HepG2 (cell line): Measurements from ENCODE around the gene HMMR. TPM values are rescaled to one million over a fixed set of nuclear protein-coding genes. Genes with fewer than 3 reads are reported as not detected.

Source experiments
- CCAR2 ChIP-seq: fragments of 200-400 bp; formaldehyde crosslinking; optimal IDR thresholded peaks from 2 replicates; pipeline ENCODE3; 2018; ENCODE audit warnings: low read depth, mild to moderate bottlenecking, low read length, moderate library complexity
- EZH2 ChIP-seq: conservative IDR thresholded peaks from 2 replicates; pipeline ENCODE4 v1.6.1; 2012; ENCODE audit warnings: mild to moderate bottlenecking, low read depth, low read length, moderate library complexity
- JUND ChIP-seq: sonication (generic); formaldehyde crosslinking; IDR thresholded peaks from 2 replicates; pipeline ENCODE4 v1.8.0; 2022; ENCODE audit warnings: mild to moderate bottlenecking, missing genetic modification reagents
- MIER2 ChIP-seq: IDR thresholded peaks from 2 replicates; pipeline ENCODE4 v1.6.1; 2016; ENCODE audit warnings: missing biosample characterization, missing genetic modification reagents
- RELA ChIP-seq: sonication (generic); formaldehyde crosslinking; IDR thresholded peaks from 2 replicates; pipeline ENCODE4 v1.4.0; 2020; ENCODE audit warnings: missing genetic modification reagents
- SIN3B ChIP-seq: fragments of 150-350 bp; IDR thresholded peaks from 2 replicates; pipeline ENCODE4 v1.6.1; 2014; ENCODE audit warnings: low read length
- SNRNP70 ChIP-seq: fragments of 200-400 bp; formaldehyde crosslinking; IDR thresholded peaks from 2 replicates; pipeline ENCODE4 v1.6.1; 2017; ENCODE audit warnings: mild to moderate bottlenecking, low read depth, low read length, moderate library complexity
- SRF ChIP-seq: IDR thresholded peaks from 2 replicates; pipeline ENCODE4 v1.6.1; 2011; ENCODE audit warnings: mild to moderate bottlenecking, low read depth, low read length, moderate library complexity
- SRSF4 ChIP-seq: fragments of 200-400 bp; formaldehyde crosslinking; IDR thresholded peaks from one replicate; pipeline ENCODE4 v1.6.1; 2018; ENCODE audit warnings: mild to moderate bottlenecking, low read depth, low read length, moderate library complexity; ENCODE audit not compliant: poor library complexity, severe bottlenecking
- STAG1 ChIP-seq: sonication (generic); formaldehyde crosslinking; IDR thresholded peaks from 2 replicates; pipeline ENCODE4 v1.4.0; 2020; ENCODE audit warnings: missing genetic modification reagents
- TMF1 ChIP-seq: sonication (generic); formaldehyde crosslinking; IDR thresholded peaks from 2 replicates; pipeline ENCODE4 v1.8.1; 2022; ENCODE audit warnings: low read depth, missing genetic modification reagents
- ZMAT3 ChIP-seq: sonication (generic); formaldehyde crosslinking; conservative IDR thresholded peaks from 2 replicates; pipeline ENCODE4 v1.7.0; 2021; ENCODE audit warnings: missing genetic modification reagents
- ZNF263 ChIP-seq: sonication (generic); formaldehyde crosslinking; IDR thresholded peaks from 2 replicates; pipeline ENCODE4 v1.4.0; 2020; ENCODE audit warnings: missing genetic modification reagents
- ZNF3 ChIP-seq: IDR thresholded peaks from 2 replicates; pipeline ENCODE4 v1.7.0; 2017; ENCODE audit warnings: inconsistent platforms
- ZNF335 ChIP-seq: sonication (generic); formaldehyde crosslinking; IDR thresholded peaks from 2 replicates; pipeline ENCODE4 v1.4.0; 2020; ENCODE audit warnings: missing genetic modification reagents
- ZNF614 ChIP-seq: IDR thresholded peaks from 2 replicates; pipeline ENCODE4 v1.6.1; 2018; ENCODE audit warnings: missing biosample characterization, missing genetic modification reagents, inconsistent platforms, borderline replicate concordance
- polyA plus RNA-seq, 8 experiments: library from polyadenylated mRNA; depleted of rRNA in 3 of 8; stranded (reverse) in 7 of 8; unstranded in 1 of 8; fragments of >200 nt; fragmentation: Illumina TruSeq in 4 of 8; extraction: Trizol in 4 of 8; gene quantifications; 2 replicates each; pipeline versions ENCODE4 v1.2.1 to v1.2.3, GENCODE V29; 2011 to 2016; ENCODE audit warnings: low read depth in 4 of 8, missing spikeins in 1 of 8, mixed read lengths in 1 of 8; ENCODE audit not compliant: insufficient read depth in 1 of 8
- total RNA-seq, 5 experiments: library from RNA; depleted of rRNA; stranded (reverse); fragments of >200 nt; fragmentation: Illumina TruSeq; extraction: Trizol; gene quantifications; 2 replicates each; pipeline ENCODE4 v1.2.3, GENCODE V29; 2016; ENCODE audit warnings: low read depth in 1 of 5
- TF ChIP-seq, protein P1 (sequence below): sonication (generic); formaldehyde crosslinking; IDR thresholded peaks from 2 replicates; pipeline ENCODE4 v1.4.0; 2020; ENCODE audit warnings: missing genetic modification reagents
- TF ChIP-seq, protein P2 (sequence below): sonication (generic); formaldehyde crosslinking; IDR thresholded peaks from 2 replicates; pipeline ENCODE4 v1.9.0; 2022; ENCODE audit warnings: missing genetic modification reagents, mild to moderate bottlenecking, borderline replicate concordance
- TF ChIP-seq, protein P3 (sequence below): sonication (generic); formaldehyde crosslinking; IDR thresholded peaks from 2 replicates; pipeline ENCODE4 v1.4.0; 2020; ENCODE audit warnings: missing genetic modification reagents
- TF ChIP-seq, protein P4 (sequence below): sonication (generic); formaldehyde crosslinking; IDR thresholded peaks from 2 replicates; pipeline ENCODE4 v1.8.1; 2023; ENCODE audit warnings: mild to moderate bottlenecking, missing genetic modification reagents, borderline replicate concordance

HMMR gene
- total and polyA plus RNA-seq, 2 of the 13 experiments (the other 11 are each of a cell fraction or from before 2014, with no cell fraction given): 8.5 to 48.3 TPM

DNA sequence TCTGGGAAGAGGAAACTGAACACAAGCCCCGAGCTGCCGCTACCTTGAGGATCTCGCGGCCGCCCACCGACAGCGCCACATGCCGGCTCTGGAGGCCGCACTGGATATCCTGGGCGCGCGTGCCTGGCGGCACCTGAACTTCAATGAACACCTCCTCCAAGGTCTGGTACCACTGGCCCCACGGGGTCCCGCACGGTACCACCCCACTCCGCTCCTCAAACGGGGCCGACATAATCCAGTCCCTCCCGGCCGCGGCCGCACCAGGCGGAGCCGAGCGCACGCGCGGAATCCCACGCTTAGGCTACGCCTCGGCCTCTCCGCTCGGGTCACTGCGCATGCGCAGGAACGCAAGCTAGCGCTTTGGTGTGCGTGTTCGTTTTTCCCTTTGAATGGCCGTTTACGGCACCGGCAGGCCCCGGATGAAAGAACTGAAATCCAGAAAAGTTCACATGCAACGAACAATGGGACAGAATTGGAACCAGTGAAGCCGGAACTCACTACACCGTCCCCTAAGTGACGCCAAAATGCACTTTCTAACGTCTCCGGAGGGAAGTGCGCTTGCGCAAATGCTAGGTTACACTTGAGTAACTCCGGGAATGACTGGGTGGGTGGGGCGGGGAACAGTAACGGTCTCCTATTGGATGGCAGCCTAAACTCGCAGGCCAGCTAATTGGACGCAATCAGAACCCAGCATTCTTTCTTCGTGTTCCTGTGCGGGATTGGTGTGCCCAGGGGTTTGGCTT lies 442 bp upstream of the HMMR start, which contains the start of gene NUDCD2 (continued):
- TF ChIP-seq, protein P1, sequence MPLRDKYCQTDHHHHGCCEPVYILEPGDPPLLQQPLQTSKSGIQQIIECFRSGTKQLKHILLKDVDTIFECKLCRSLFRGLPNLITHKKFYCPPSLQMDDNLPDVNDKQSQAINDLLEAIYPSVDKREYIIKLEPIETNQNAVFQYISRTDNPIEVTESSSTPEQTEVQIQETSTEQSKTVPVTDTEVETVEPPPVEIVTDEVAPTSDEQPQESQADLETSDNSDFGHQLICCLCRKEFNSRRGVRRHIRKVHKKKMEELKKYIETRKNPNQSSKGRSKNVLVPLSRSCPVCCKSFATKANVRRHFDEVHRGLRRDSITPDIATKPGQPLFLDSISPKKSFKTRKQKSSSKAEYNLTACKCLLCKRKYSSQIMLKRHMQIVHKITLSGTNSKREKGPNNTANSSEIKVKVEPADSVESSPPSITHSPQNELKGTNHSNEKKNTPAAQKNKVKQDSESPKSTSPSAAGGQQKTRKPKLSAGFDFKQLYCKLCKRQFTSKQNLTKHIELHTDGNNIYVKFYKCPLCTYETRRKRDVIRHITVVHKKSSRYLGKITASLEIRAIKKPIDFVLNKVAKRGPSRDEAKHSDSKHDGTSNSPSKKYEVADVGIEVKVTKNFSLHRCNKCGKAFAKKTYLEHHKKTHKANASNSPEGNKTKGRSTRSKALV (CRISPR knock-in tag): peak; percentile 74; the same call in 1 of the 2 replicates
- TF ChIP-seq, protein P2, sequence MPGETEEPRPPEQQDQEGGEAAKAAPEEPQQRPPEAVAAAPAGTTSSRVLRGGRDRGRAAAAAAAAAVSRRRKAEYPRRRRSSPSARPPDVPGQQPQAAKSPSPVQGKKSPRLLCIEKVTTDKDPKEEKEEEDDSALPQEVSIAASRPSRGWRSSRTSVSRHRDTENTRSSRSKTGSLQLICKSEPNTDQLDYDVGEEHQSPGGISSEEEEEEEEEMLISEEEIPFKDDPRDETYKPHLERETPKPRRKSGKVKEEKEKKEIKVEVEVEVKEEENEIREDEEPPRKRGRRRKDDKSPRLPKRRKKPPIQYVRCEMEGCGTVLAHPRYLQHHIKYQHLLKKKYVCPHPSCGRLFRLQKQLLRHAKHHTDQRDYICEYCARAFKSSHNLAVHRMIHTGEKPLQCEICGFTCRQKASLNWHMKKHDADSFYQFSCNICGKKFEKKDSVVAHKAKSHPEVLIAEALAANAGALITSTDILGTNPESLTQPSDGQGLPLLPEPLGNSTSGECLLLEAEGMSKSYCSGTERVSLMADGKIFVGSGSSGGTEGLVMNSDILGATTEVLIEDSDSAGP: peak; percentile 75; the same call in 1 of the 2 replicates
- TF ChIP-seq SNRNP70: no peak
- TF ChIP-seq ZNF263 (CRISPR knock-in tag): peak; percentile 61; the same call in 1 of the 2 replicates
- TF ChIP-seq MIER2 (CRISPR knock-in tag): peak; percentile 17; the same call in 1 of the 2 replicates
- TF ChIP-seq SRSF4: no peak
- TF ChIP-seq, protein P3, sequence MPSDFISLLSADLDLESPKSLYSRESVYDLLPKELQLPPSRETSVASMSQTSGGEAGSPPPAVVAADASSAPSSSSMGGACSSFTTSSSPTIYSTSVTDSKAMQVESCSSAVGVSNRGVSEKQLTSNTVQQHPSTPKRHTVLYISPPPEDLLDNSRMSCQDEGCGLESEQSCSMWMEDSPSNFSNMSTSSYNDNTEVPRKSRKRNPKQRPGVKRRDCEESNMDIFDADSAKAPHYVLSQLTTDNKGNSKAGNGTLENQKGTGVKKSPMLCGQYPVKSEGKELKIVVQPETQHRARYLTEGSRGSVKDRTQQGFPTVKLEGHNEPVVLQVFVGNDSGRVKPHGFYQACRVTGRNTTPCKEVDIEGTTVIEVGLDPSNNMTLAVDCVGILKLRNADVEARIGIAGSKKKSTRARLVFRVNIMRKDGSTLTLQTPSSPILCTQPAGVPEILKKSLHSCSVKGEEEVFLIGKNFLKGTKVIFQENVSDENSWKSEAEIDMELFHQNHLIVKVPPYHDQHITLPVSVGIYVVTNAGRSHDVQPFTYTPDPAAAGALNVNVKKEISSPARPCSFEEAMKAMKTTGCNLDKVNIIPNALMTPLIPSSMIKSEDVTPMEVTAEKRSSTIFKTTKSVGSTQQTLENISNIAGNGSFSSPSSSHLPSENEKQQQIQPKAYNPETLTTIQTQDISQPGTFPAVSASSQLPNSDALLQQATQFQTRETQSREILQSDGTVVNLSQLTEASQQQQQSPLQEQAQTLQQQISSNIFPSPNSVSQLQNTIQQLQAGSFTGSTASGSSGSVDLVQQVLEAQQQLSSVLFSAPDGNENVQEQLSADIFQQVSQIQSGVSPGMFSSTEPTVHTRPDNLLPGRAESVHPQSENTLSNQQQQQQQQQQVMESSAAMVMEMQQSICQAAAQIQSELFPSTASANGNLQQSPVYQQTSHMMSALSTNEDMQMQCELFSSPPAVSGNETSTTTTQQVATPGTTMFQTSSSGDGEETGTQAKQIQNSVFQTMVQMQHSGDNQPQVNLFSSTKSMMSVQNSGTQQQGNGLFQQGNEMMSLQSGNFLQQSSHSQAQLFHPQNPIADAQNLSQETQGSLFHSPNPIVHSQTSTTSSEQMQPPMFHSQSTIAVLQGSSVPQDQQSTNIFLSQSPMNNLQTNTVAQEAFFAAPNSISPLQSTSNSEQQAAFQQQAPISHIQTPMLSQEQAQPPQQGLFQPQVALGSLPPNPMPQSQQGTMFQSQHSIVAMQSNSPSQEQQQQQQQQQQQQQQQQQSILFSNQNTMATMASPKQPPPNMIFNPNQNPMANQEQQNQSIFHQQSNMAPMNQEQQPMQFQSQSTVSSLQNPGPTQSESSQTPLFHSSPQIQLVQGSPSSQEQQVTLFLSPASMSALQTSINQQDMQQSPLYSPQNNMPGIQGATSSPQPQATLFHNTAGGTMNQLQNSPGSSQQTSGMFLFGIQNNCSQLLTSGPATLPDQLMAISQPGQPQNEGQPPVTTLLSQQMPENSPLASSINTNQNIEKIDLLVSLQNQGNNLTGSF: peak; percentile 84; the same call in 1 of the 2 replicates
- peak; percentile 58; the same call in 1 of the 2 replicates for TF ChIP-seq ZNF614 (CRISPR knock-in tag)
- TF ChIP-seq, protein P4, sequence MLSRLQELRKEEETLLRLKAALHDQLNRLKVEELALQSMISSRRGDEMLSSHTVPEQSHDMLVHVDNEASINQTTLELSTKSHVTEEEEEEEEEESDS (CRISPR knock-in tag): peak; percentile 92; the same call in 1 of the 2 replicates
- no peak for TF ChIP-seq ZNF335 (CRISPR knock-in tag)
- TF ChIP-seq SRF: no peak
- no peak for TF ChIP-seq ZNF3 (CRISPR knock-in tag)
- no peak for TF ChIP-seq JUND (CRISPR knock-in tag)
- no peak for TF ChIP-seq RELA (CRISPR knock-in tag)
- no peak for TF ChIP-seq EZH2
- peak; percentile 88 for TF ChIP-seq ZMAT3
- no peak for TF ChIP-seq SIN3B
- no peak for TF ChIP-seq CCAR2
- peak; percentile 92 for TF ChIP-seq TMF1 (CRISPR knock-in tag)
- no peak for TF ChIP-seq STAG1 (CRISPR knock-in tag)
